Mesenchymal stem cell (in vitro differentiated cells and primary cell): ENCODE measurements around the gene ZNF280A.
"Not testable (repeated sequence)": the region's sequence is repeated elsewhere in the genome, so short reads cannot be mapped to it uniquely, and the experiment has no call there.

ENCODE experiments used
- DNase-seq: peaks from one replicate; pipeline ENCODE4 v3.0.0-alpha.2; 2013
- H2AFZ ChIP-seq: one replicate; pipeline ENCODE4 v1.6.1; 2013; ENCODE audit warnings: low read depth, mild to moderate bottlenecking, control low read depth, inconsistent platforms, low read length, moderate library complexity
- H2AK5ac ChIP-seq: 2 replicates; pipeline ENCODE4 v1.6.1; 2013; ENCODE audit warnings: low read length, moderate library complexity, mild to moderate bottlenecking, inconsistent platforms; ENCODE audit not compliant: severe bottlenecking
- H2BK120ac ChIP-seq: one replicate; pipeline ENCODE4 v1.6.1; 2013; ENCODE audit warnings: low read depth, mild to moderate bottlenecking, inconsistent platforms, low read length, moderate library complexity
- H2BK12ac ChIP-seq, 2 experiments: one replicate each; pipeline ENCODE4 v1.6.1; 2013; ENCODE audit warnings: inconsistent platforms in 2 of 2, low read length in 2 of 2, mild to moderate bottlenecking in 2 of 2, moderate library complexity in 2 of 2, control low read depth in 1 of 2
- H2BK15ac ChIP-seq: one replicate; pipeline ENCODE4 v1.6.1; 2013; ENCODE audit warnings: mild to moderate bottlenecking, low read depth, inconsistent platforms; ENCODE audit not compliant: poor library complexity, severe bottlenecking
- H2BK5ac ChIP-seq: 2 replicates; pipeline ENCODE4 v1.6.1; 2013; ENCODE audit warnings: low read depth, mild to moderate bottlenecking, low read length, control low read depth, inconsistent platforms; ENCODE audit not compliant: poor library complexity, severe bottlenecking
- H3K14ac ChIP-seq, 2 experiments: one replicate each; pipeline ENCODE4 v1.6.1; 2013; ENCODE audit warnings: inconsistent platforms in 2 of 2, low read length in 2 of 2, control low read depth in 1 of 2, mild to moderate bottlenecking in 1 of 2, moderate library complexity in 1 of 2
- H3K18ac ChIP-seq, 2 experiments: one replicate each; pipeline ENCODE4 v1.6.1; 2013; ENCODE audit warnings: inconsistent platforms in 2 of 2, low read length in 2 of 2, control low read depth in 1 of 2, low read depth in 1 of 2, mild to moderate bottlenecking in 1 of 2
- H3K23ac ChIP-seq, 2 experiments: one replicate each; pipeline ENCODE4 v1.6.1; 2013; ENCODE audit warnings: inconsistent platforms in 2 of 2, low read length in 2 of 2, mild to moderate bottlenecking in 2 of 2, moderate library complexity in 2 of 2, control low read depth in 1 of 2
- H3K27ac ChIP-seq: 2 replicates; pipeline ENCODE4 v1.5.1; 2013; ENCODE audit warnings: mild to moderate bottlenecking, moderate library complexity, low read length, control low read depth, inconsistent platforms; ENCODE audit not compliant: poor library complexity, severe bottlenecking
- H3K27me3 ChIP-seq, 2 experiments: 2 replicates each; pipeline versions ENCODE4 v1.6.1 to v1.7.0; 2013; ENCODE audit warnings: low read length in 2 of 2, mild to moderate bottlenecking in 2 of 2, moderate library complexity in 2 of 2, control low read depth in 1 of 2, inconsistent platforms in 1 of 2; ENCODE audit not compliant: control insufficient read depth in 1 of 2, insufficient read depth in 1 of 2
- H3K36me3 ChIP-seq, 2 experiments: 2 replicates each; pipeline versions ENCODE4 v1.6.1 to v1.7.0; 2013; ENCODE audit warnings: low read length in 2 of 2, control low read depth in 1 of 2, inconsistent platforms in 1 of 2, low read depth in 1 of 2, mild to moderate bottlenecking in 1 of 2; ENCODE audit not compliant: insufficient read depth in 2 of 2, control insufficient read depth in 1 of 2
- H3K4ac ChIP-seq, 2 experiments: one replicate each; pipeline ENCODE4 v1.6.1; 2013; ENCODE audit warnings: inconsistent platforms in 2 of 2, low read length in 2 of 2, mild to moderate bottlenecking in 2 of 2, moderate library complexity in 2 of 2, control low read depth in 1 of 2, low read depth in 1 of 2
- H3K4me1 ChIP-seq: 2 replicates; pipeline ENCODE4 v1.6.1; 2013; ENCODE audit warnings: low read depth, low read length, control low read depth; ENCODE audit not compliant: control insufficient read depth, insufficient read depth
- H3K4me2 ChIP-seq: 2 replicates; pipeline ENCODE4 v1.6.1; 2013; ENCODE audit warnings: low read length, mild to moderate bottlenecking, inconsistent platforms; ENCODE audit not compliant: poor library complexity, severe bottlenecking
- H3K4me3 ChIP-seq, 2 experiments: 2 replicates each; pipeline versions ENCODE4 v1.5.1 to v1.7.0; 2013; ENCODE audit warnings: low read length in 2 of 2, mild to moderate bottlenecking in 2 of 2, control low read depth in 1 of 2, low read depth in 1 of 2; ENCODE audit not compliant: insufficient read depth in 1 of 2
- H3K79me1 ChIP-seq: replicated peaks from 2 replicates; pipeline ENCODE4 v1.6.1; 2013; ENCODE audit warnings: mild to moderate bottlenecking, control low read depth, low read length, inconsistent platforms; ENCODE audit not compliant: poor library complexity, severe bottlenecking
- H3K9ac ChIP-seq: 2 replicates; pipeline ENCODE4 v1.7.0; 2013; ENCODE audit warnings: mild to moderate bottlenecking, low read length, moderate library complexity
- H3K9me3 ChIP-seq: 2 replicates; pipeline ENCODE4 v1.7.0; 2013; ENCODE audit warnings: mild to moderate bottlenecking, low read length; ENCODE audit not compliant: control insufficient read depth
- H4K8ac ChIP-seq: one replicate; pipeline ENCODE4 v1.6.1; 2013; ENCODE audit warnings: inconsistent platforms, mild to moderate bottlenecking, low read length, moderate library complexity
- H4K91ac ChIP-seq: one replicate; pipeline ENCODE4 v1.6.1; 2013; ENCODE audit warnings: mild to moderate bottlenecking, low read length, inconsistent platforms
- WGBS: methylation state at CpG from one replicate; pipeline ENCODE4 v1.1.7; 2013; ENCODE audit warnings: mixed read lengths; 5-methylcytosine and 5-hydroxymethylcytosine counted together

ZNF280A gene

GRCh38 chr22:22471104-22471503 lies 49.0 kb downstream of the ZNF280A start:
- H2AK5ac ChIP-seq, H3K36me3 ChIP-seq, H2BK5ac ChIP-seq, H3K4ac ChIP-seq, H3K4me3 ChIP-seq, H2BK120ac ChIP-seq, H3K14ac ChIP-seq, H3K27ac ChIP-seq, H4K91ac ChIP-seq, H2BK15ac ChIP-seq, H3K79me1 ChIP-seq, H3K4me2 ChIP-seq, H2BK12ac ChIP-seq, H2AFZ ChIP-seq, H3K9ac ChIP-seq, DNase-seq, H4K8ac ChIP-seq, H3K23ac ChIP-seq, H3K18ac ChIP-seq, H3K4me1 ChIP-seq: not testable (repeated sequence)
- H3K9me3 ChIP-seq: peaks cover 10% of the 10 kb centered on the region
- peaks cover 0 to 22% of the 10 kb centered on the region in 2 experiments for H3K27me3 ChIP-seq
- WGBS: 56% methylated on average over 5 of the region's 5 CpGs

DNA sequence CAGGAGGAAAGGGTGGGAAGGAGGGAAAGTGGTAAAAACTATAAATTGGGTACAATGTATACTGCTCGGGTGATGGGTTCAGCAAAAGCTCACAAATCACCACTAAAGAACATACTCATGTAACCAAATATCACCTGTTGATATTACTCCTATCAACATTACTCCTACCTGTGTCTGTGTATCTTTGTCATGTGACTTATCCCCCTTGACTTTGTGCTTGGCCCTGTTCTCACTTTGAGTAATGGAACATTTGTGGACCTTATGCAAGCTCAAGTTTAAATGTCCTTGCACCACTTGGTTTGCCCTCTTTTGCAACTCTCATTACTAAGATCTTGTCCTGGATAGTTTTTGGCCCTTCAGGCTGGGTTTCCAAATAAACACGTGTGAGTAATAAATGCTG lies 50.5 kb downstream of the ZNF280A start:
- Histone ChIP-seq H3K27me3 (peaks cover 0 to 26% of the 10 kb centered on the region in 2 experiments), H3K4me3 (no peak overlapping the region), H3K18ac (no peak overlapping the region)

GRCh38 chr22:22468794-22469469 lies 51.1 kb downstream of the ZNF280A start:
- not testable (repeated sequence) for H3K4me2 ChIP-seq, H3K4me3 ChIP-seq, DNase-seq, H3K14ac ChIP-seq, H2BK120ac ChIP-seq, H2BK15ac ChIP-seq, H3K4ac ChIP-seq, H2AFZ ChIP-seq, H3K23ac ChIP-seq, H4K8ac ChIP-seq, H2BK12ac ChIP-seq, H3K27ac ChIP-seq, H2BK5ac ChIP-seq, H2AK5ac ChIP-seq, H4K91ac ChIP-seq, H3K4me1 ChIP-seq, H3K36me3 ChIP-seq, H3K79me1 ChIP-seq, H3K9ac ChIP-seq, H3K18ac ChIP-seq
- 79% methylated on average over 10 of the region's 11 CpGs for WGBS
- Histone ChIP-seq H3K27me3 (peaks cover 0 to 31% of the 10 kb centered on the region in 2 experiments), H3K9me3 (peaks cover 10% of the 10 kb centered on the region)

More for the DNA sequence above, 50.5 kb downstream of the ZNF280A start:
- H3K4me2 ChIP-seq: no peak overlapping the region
- no peak overlapping the region for H2BK12ac ChIP-seq
- 100% methylated on average over 1 of the region's 2 CpGs for WGBS
- no peak overlapping the region for H3K14ac ChIP-seq
- no peaks in the 10 kb centered on the region for H3K36me3 ChIP-seq
- no peak overlapping the region for H3K27ac ChIP-seq
- H3K9ac ChIP-seq: no peak overlapping the region
- H4K8ac ChIP-seq: no peak overlapping the region
- H3K4ac ChIP-seq: no peak overlapping the region
- H2AFZ ChIP-seq: no peak overlapping the region
- no peak overlapping the region for H2BK120ac ChIP-seq
- DNase-seq: no peak
- no peak overlapping the region for H2AK5ac ChIP-seq
- peaks cover 10% of the 10 kb centered on the region for H3K9me3 ChIP-seq
- no peak overlapping the region for H4K91ac ChIP-seq
- no peak overlapping the region for H2BK15ac ChIP-seq
- no peak overlapping the region for H3K23ac ChIP-seq
- H3K79me1 ChIP-seq: no peaks in the 10 kb centered on the region
- no peaks in the 10 kb centered on the region for H3K4me1 ChIP-seq
- no peak overlapping the region for H2BK5ac ChIP-seq

DNA sequence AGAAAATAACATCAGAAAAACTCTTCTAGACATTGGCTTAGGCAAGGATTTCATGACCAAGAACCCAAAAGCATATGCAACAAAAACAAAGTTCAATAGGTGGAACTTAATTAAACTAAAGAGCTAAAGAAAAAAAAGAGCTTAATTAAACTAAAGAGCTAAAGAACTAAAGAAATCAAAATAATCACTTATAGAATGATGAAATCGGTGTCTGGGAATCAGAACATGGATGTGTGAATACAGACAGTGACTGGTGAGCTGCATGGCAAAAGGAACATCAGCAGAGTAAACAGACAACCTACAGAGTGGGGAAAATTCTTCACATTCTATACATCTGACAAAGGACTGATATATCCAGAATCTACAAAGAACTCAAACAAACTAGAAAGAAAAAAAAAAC lies 53.0 kb downstream of the ZNF280A start:
- no peak overlapping the region for H2AK5ac ChIP-seq
- H3K14ac ChIP-seq: no peak overlapping the region
- peaks cover 10% of the 10 kb centered on the region for H3K9me3 ChIP-seq
- no CpG with 5 or more reads among the region's 1 CpG for WGBS
- no peak overlapping the region for H3K23ac ChIP-seq
- H3K18ac ChIP-seq: no peak overlapping the region
- H3K4me1 ChIP-seq: no peaks in the 10 kb centered on the region
- no peak overlapping the region for H3K4me3 ChIP-seq
- no peak overlapping the region for H2BK12ac ChIP-seq
- no peak overlapping the region for H4K91ac ChIP-seq
- DNase-seq: no peak
- no peak overlapping the region for H2AFZ ChIP-seq
- no peaks in the 10 kb centered on the region for H3K79me1 ChIP-seq
- no peak overlapping the region for H3K27ac ChIP-seq
- H3K4ac ChIP-seq: no peak overlapping the region
- H2BK15ac ChIP-seq: no peak overlapping the region
- no peak overlapping the region for H3K9ac ChIP-seq
- no peak overlapping the region for H3K4me2 ChIP-seq
- H2BK5ac ChIP-seq: no peak overlapping the region
- peaks cover 0 to 43% of the 10 kb centered on the region in 2 experiments for H3K27me3 ChIP-seq
- H3K36me3 ChIP-seq: no peaks in the 10 kb centered on the region
- no peak overlapping the region for H4K8ac ChIP-seq
- no peak overlapping the region for H2BK120ac ChIP-seq
